Esophagus muscularis mucosa (tissue), 4 donors: ENCODE results near the gene SORCS2. TPM values are rescaled to one million over a fixed set of nuclear protein-coding genes. Genes with fewer than 3 reads are reported as not detected.

Experiments
- DNase-seq: peaks from one replicate; pipeline ENCODE4 v3.0.0-alpha.2; 2017; ENCODE audit errors: extremely low spot score
- H3K27ac ChIP-seq, 4 donors: fragments of 200-600 bp; sonication (generic); replicated peaks in 1 of 4; 1 replicate in 3 of 4; 2 replicates in 1 of 4; pipeline ENCODE4 v1.5.1; 2016 to 2019; ENCODE audit warnings: mild to moderate bottlenecking in 1 of 4
- H3K27me3 ChIP-seq, 4 donors: fragments of 200-600 bp; sonication (generic); one replicate each; pipeline versions ENCODE4 v1.5.1 to v1.6.0; 2016 to 2019
- H3K36me3 ChIP-seq, 4 donors: fragments of 200-600 bp; sonication (generic); one replicate each; pipeline ENCODE4 v1.5.1; 2016 to 2019
- H3K4me1 ChIP-seq, 4 donors: fragments of 200-600 bp; sonication (generic); one replicate each; pipeline ENCODE4 v1.5.1; 2016 to 2019
- H3K4me3 ChIP-seq, 4 donors: fragments of 200-600 bp; sonication (generic); 1 replicate in 2 of 4; 2 replicates in 2 of 4; pipeline ENCODE4 v1.5.1; 2016 to 2019; ENCODE audit warnings: mild to moderate bottlenecking in 4 of 4, moderate library complexity in 1 of 4
- H3K9me3 ChIP-seq, 4 donors: fragments of 200-600 bp; sonication (generic); 1 replicate in 3 of 4; 2 replicates in 1 of 4; pipeline ENCODE4 v1.5.1; 2016 to 2019
- CTCF ChIP-seq, 3 experiments: fragments of 200-600 bp in 2 of 3; fragments of 450-650 bp in 1 of 3; sonication (generic) in 2 of 3; IDR thresholded peaks; one replicate each; pipeline ENCODE4 v1.5.1; 2017 to 2019; ENCODE audit warnings: antibody characterized with exemption in 3 of 3, mild to moderate bottlenecking in 2 of 3, moderate library complexity in 1 of 3
- EP300 ChIP-seq: sonication (generic); formaldehyde crosslinking; IDR thresholded peaks from one replicate; pipeline ENCODE4 v1.6.1; 2017; ENCODE audit warnings: antibody characterized with exemption
- POLR2A ChIP-seq: fragments of 450-650 bp; IDR thresholded peaks from one replicate; pipeline ENCODE4 v1.6.1; 2017; ENCODE audit warnings: antibody characterized with exemption, moderate library complexity, mild to moderate bottlenecking, low read depth
- POLR2AphosphoS5 ChIP-seq, 2 donors: sonication (generic); formaldehyde crosslinking; IDR thresholded peaks; one replicate each; pipeline ENCODE4 v1.6.1; 2017; ENCODE audit warnings: antibody characterized with exemption in 2 of 2
- WGBS: methylation state at CpG from one replicate; pipeline ENCODE4 v1.1.5; 2018; 5-methylcytosine and 5-hydroxymethylcytosine counted together
- intact Hi-C: fragments of 100-400 bp; cut with DNase I; formaldehyde crosslinking; loops from one replicate; pipeline ENCODE4 v1.15.1; 2023
- total RNA-seq, 4 donors: library from RNA; depleted of rRNA; stranded (reverse); fragments of >200 nt; gene quantifications; one replicate each; pipeline versions ENCODE4 v1.1.0 to v1.2.1, GENCODE V29; 2016

Gene SORCS2
- total RNA-seq, 4 donors from 2014 or later: 3.3 to 10.1 (median 4.3) TPM

GRCh38 chr4:7715271-7716009 lies 523.1 kb downstream of the SORCS2 start:
- H3K9me3 ChIP-seq: peaks cover 0 to 6% (median 2%) of the 10 kb centered on the region in 4 donors
- H3K4me3 ChIP-seq: no peak overlapping the region
- no peak for DNase-seq
- TF ChIP-seq CTCF (IDR thresholded peaks at IDR 0.05) (no peak), POLR2AphosphoS5 (IDR thresholded peaks at IDR 0.05) (no peak), POLR2A (no peak), EP300 (no peak)
- peaks cover 0 to 22% (median 6%) of the 10 kb centered on the region in 4 donors for H3K36me3 ChIP-seq
- H3K27ac ChIP-seq: no peak overlapping the region
- intact Hi-C loops: loop anchor here (10.0 kb wide), 2 partner anchors 251 to 381 kb away; no protein-coding TSS in a partner anchor
- H3K4me1 ChIP-seq: peaks cover 4 to 8% (median 7%) of the 10 kb centered on the region in 4 donors
- WGBS: 82% methylated on average over 9 of the region's 11 CpGs
- peaks cover 0 to 6% (median 0%) of the 10 kb centered on the region in 4 donors for H3K27me3 ChIP-seq

- DNase-seq: no peak
- H3K27me3 ChIP-seq: peaks cover 0 to 6% (median 0%) of the 10 kb centered on the region in 4 donors
- intact Hi-C loops: loop anchor here (10.0 kb wide), 2 partner anchors 251 to 381 kb away; no protein-coding TSS in a partner anchor
- peaks cover 4 to 8% (median 7%) of the 10 kb centered on the region in 4 donors for H3K4me1 ChIP-seq
- H3K9me3 ChIP-seq: peaks cover 0 to 6% (median 2%) of the 10 kb centered on the region in 4 donors
- H3K27ac ChIP-seq: no peak overlapping the region
- peaks cover 0 to 22% (median 6%) of the 10 kb centered on the region in 4 donors for H3K36me3 ChIP-seq
- H3K4me3 ChIP-seq: no peak overlapping the region
- TF ChIP-seq EP300 (no peak), CTCF (IDR thresholded peaks at IDR 0.05) (no peak), POLR2AphosphoS5 (IDR thresholded peaks at IDR 0.05) (no peak), POLR2A (no peak)
- WGBS: 74% methylated on average over 6 of the region's 6 CpGs
These were observed 523.8 kb downstream of the SORCS2 start for GRCh38 chr4:7716010-7716721.

- 83% methylated on average over 8 of the region's 11 CpGs for WGBS
- intact Hi-C loops: loop anchor here (10.0 kb wide), 2 partner anchors 252 to 382 kb away; no protein-coding TSS in a partner anchor
- TF ChIP-seq CTCF (IDR thresholded peaks at IDR 0.05): no peak
- Histone ChIP-seq H3K4me3 (no peak overlapping the region), H3K27ac (no peak overlapping the region), H3K36me3 (peaks cover 0 to 22% (median 6%) of the 10 kb centered on the region in 4 donors), H3K9me3 (peaks cover 0 to 6% (median 2%) of the 10 kb centered on the region in 4 donors), H3K4me1 (peaks cover 4 to 8% (median 7%) of the 10 kb centered on the region in 4 donors), H3K27me3 (peaks cover 0 to 6% (median 0%) of the 10 kb centered on the region in 4 donors)
- no peak for DNase-seq
These were observed 524.8 kb downstream of the SORCS2 start for GRCh38 chr4:7717161-7717560.

- WGBS: 72% methylated on average over 14 of the region's 24 CpGs
- Histone ChIP-seq H3K4me1 (peaks cover 4 to 8% (median 7%) of the 10 kb centered on the region in 4 donors), H3K4me3 (no peak overlapping the region), H3K36me3 (peaks cover 0 to 22% (median 6%) of the 10 kb centered on the region in 4 donors), H3K27me3 (peaks cover 0 to 6% (median 0%) of the 10 kb centered on the region in 4 donors), H3K27ac (no peak overlapping the region), H3K9me3 (peaks cover 0 to 6% (median 2%) of the 10 kb centered on the region in 4 donors)
- intact Hi-C loops: loop anchor here (2.0 to 10.0 kb wide), 3 partner anchors 253 to 525 kb away; partner anchors contain the start of gene SORCS2
- TF ChIP-seq POLR2AphosphoS5 (IDR thresholded peaks at IDR 0.05): no peak
- no peak for TF ChIP-seq POLR2A
- no peak for DNase-seq
These were observed 525.7 kb downstream of the SORCS2 start for GRCh38 chr4:7717946-7718490.
